Testis (tissue), 2 donors: ENCODE measurements around the gene PIP5K1C.
"Not testable (repeated sequence)": the region's sequence is repeated elsewhere in the genome, so short reads cannot be mapped to it uniquely, and the experiment has no call there.

Experiments used
- POLR2A ChIP-seq: fragments of 450-650 bp; IDR thresholded peaks from one replicate; pipeline ENCODE4 v1.6.1; 2017; ENCODE audit warnings: antibody characterized with exemption, mild to moderate bottlenecking, moderate library complexity
- TF ChIP-seq, protein P1 (sequence below), 3 experiments: fragments of 450-650 bp in 2 of 3; fragments of 200-600 bp in 1 of 3; sonication (generic) in 1 of 3; IDR thresholded peaks; one replicate each; pipeline ENCODE4 v1.5.1; 2016 to 2019; ENCODE audit warnings: antibody characterized with exemption in 3 of 3, mild to moderate bottlenecking in 2 of 3, moderate library complexity in 1 of 3

DNA sequence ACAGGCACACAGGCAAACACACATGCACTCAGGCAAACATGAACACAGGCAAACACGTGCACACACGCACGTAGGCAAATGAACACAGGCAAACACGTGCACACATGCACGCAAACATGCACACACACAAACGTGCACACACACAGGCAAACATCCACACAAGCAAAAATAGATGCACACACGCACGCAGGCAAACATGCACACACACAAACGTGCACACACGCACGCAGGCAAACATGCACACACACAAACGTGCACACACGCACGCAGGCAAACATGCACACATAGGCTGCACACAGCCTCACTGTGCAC, 33.8 kb downstream of the PIP5K1C start:
- TF ChIP-seq, protein P1, sequence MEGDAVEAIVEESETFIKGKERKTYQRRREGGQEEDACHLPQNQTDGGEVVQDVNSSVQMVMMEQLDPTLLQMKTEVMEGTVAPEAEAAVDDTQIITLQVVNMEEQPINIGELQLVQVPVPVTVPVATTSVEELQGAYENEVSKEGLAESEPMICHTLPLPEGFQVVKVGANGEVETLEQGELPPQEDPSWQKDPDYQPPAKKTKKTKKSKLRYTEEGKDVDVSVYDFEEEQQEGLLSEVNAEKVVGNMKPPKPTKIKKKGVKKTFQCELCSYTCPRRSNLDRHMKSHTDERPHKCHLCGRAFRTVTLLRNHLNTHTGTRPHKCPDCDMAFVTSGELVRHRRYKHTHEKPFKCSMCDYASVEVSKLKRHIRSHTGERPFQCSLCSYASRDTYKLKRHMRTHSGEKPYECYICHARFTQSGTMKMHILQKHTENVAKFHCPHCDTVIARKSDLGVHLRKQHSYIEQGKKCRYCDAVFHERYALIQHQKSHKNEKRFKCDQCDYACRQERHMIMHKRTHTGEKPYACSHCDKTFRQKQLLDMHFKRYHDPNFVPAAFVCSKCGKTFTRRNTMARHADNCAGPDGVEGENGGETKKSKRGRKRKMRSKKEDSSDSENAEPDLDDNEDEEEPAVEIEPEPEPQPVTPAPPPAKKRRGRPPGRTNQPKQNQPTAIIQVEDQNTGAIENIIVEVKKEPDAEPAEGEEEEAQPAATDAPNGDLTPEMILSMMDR (IDR thresholded peaks at IDR 0.05), result not testable (repeated sequence)
- TF ChIP-seq POLR2A, result not testable (repeated sequence)
